Measurements from ENCODE around the gene GLRX. TPM values are rescaled to one million over a fixed set of nuclear protein-coding genes. Genes with fewer than 3 reads are reported as not detected.

Gene GLRX
- total and polyA plus RNA-seq, 9 donors, result 4.1 to 35.7 (median 11.7) TPM

- Histone ChIP-seq H3K27ac (peak overlapping the region in 1 of 2 donors; percentile 1), H3K27me3 (no peaks in the 10 kb centered on the region), H3K36me3 (no peaks in the 10 kb centered on the region), H3K9me3 (no peaks in the 10 kb centered on the region), H3K4me1 (ENCODE audit: insufficient read depth) (peaks cover 16% of the 10 kb centered on the region), H3K4me3 (no peak overlapping the region)
- intact Hi-C loops (cut with DNase I), result loop anchor here in 3 of 4 donors (2.0 to 10.0 kb wide), 4 partner anchors 64 to 106 kb away; no protein-coding TSS in a partner anchor
- TF ChIP-seq EP300 (IDR thresholded peaks at IDR 0.05), result no peak
- TF ChIP-seq CTCF (IDR thresholded peaks at IDR 0.05), result peak; percentile 65 to 83 (median 78)
- WGBS, 3 donors, result 32 to 43% (median 39%) methylated on average over 4 of the region's 4 CpGs
- DNase-seq, result peak; percentile 72 to 83 (median 78)
Observed at GRCh38 chr5:95781101-95781583, 41.4 kb downstream of the GLRX start.

- intact Hi-C loops (cut with DNase I), result loop anchor here in 3 of 4 donors (2.0 to 10.0 kb wide), 4 partner anchors 64 to 106 kb away; no protein-coding TSS in a partner anchor
- H3K4me3 ChIP-seq, result no peak overlapping the region
- no peaks in the 10 kb centered on the region for H3K36me3 ChIP-seq
- H3K9me3 ChIP-seq, result no peaks in the 10 kb centered on the region
- peak overlapping the region in 1 of 2 donors; percentile 1 for H3K27ac ChIP-seq
- H3K27me3 ChIP-seq, result no peaks in the 10 kb centered on the region
- H3K4me1 ChIP-seq (ENCODE audit: insufficient read depth), result peaks cover 16% of the 10 kb centered on the region
- peak in 1 of 5 donors; percentile 43 for DNase-seq
- TF ChIP-seq POLR2A (IDR thresholded peaks at IDR 0.05) (no peak), CTCF (IDR thresholded peaks at IDR 0.05) (no peak), EP300 (IDR thresholded peaks at IDR 0.05) (no peak)
- WGBS, 3 donors, result 81 to 88% (median 86%) methylated on average over 7 of the region's 7 CpGs
Observed at GRCh38 chr5:95780597-95780996, 41.9 kb downstream of the GLRX start.

- no peaks in the 10 kb centered on the region for H3K27me3 ChIP-seq
- H3K4me1 ChIP-seq (ENCODE audit: insufficient read depth), result peaks cover 16% of the 10 kb centered on the region
- no peaks in the 10 kb centered on the region for H3K36me3 ChIP-seq
- intact Hi-C loops (cut with DNase I), result loop anchor here (2.0 to 10.0 kb wide), 5 partner anchors 65 to 132 kb away; partner anchors contain the start of gene RFESD (in 1 of the 4)
- no peak for TF ChIP-seq EP300 (IDR thresholded peaks at IDR 0.05)
- no peak for TF ChIP-seq CTCF (IDR thresholded peaks at IDR 0.05)
- no peak for TF ChIP-seq POLR2A (IDR thresholded peaks at IDR 0.05)
- H3K4me3 ChIP-seq, result no peak overlapping the region
- H3K27ac ChIP-seq, result peak overlapping the region; percentile 20 to 23
- DNase-seq, result no peak
- 8 to 23% (median 13%) methylated on average over 2 of the region's 2 CpGs for WGBS, 3 donors
- H3K9me3 ChIP-seq, result no peaks in the 10 kb centered on the region
Observed at GRCh38 chr5:95779611-95780010, 42.9 kb downstream of the GLRX start.

- H3K27me3 ChIP-seq, result no peaks in the 10 kb centered on the region
- WGBS, 3 donors, result 72 to 80% (median 75%) methylated on average over 7 of the region's 7 CpGs
- no peaks in the 10 kb centered on the region for H3K9me3 ChIP-seq
- H3K4me1 ChIP-seq (ENCODE audit: insufficient read depth), result peaks cover 15% of the 10 kb centered on the region
- H3K4me3 ChIP-seq, result no peak overlapping the region
- intact Hi-C loops (cut with DNase I), result loop anchor here in 2 of 4 donors (5.0 kb wide), 2 partner anchors 68 to 132 kb away; partner anchors contain the start of gene RFESD (in 1 of the 2)
- H3K36me3 ChIP-seq, result no peaks in the 10 kb centered on the region
- no peak for TF ChIP-seq EP300 (IDR thresholded peaks at IDR 0.05)
- no peak for TF ChIP-seq CTCF (IDR thresholded peaks at IDR 0.05)
- DNase-seq, result no peak
- H3K27ac ChIP-seq, result peak overlapping the region; percentile 20 to 23
Observed at GRCh38 chr5:95778713-95779436, 43.7 kb downstream of the GLRX start.
